HL-60 (cell line): Measurements from ENCODE around the gene RBMS3.

Experiments
- GABPA ChIP-seq: IDR thresholded peaks from 2 replicates; pipeline ENCODE4 v1.6.1; 2012; ENCODE audit warnings: low read depth
- TF ChIP-seq, protein P1 (sequence below): IDR thresholded peaks from one replicate; pipeline ENCODE4 v1.5.1; 2011; ENCODE audit warnings: low read length, control low read depth, inconsistent platforms; ENCODE audit not compliant: insufficient read depth

- TF ChIP-seq, protein P1, sequence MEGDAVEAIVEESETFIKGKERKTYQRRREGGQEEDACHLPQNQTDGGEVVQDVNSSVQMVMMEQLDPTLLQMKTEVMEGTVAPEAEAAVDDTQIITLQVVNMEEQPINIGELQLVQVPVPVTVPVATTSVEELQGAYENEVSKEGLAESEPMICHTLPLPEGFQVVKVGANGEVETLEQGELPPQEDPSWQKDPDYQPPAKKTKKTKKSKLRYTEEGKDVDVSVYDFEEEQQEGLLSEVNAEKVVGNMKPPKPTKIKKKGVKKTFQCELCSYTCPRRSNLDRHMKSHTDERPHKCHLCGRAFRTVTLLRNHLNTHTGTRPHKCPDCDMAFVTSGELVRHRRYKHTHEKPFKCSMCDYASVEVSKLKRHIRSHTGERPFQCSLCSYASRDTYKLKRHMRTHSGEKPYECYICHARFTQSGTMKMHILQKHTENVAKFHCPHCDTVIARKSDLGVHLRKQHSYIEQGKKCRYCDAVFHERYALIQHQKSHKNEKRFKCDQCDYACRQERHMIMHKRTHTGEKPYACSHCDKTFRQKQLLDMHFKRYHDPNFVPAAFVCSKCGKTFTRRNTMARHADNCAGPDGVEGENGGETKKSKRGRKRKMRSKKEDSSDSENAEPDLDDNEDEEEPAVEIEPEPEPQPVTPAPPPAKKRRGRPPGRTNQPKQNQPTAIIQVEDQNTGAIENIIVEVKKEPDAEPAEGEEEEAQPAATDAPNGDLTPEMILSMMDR, result no peak
- TF ChIP-seq GABPA, result no peak
These were observed 467.1 kb downstream of the RBMS3 start for GRCh38 chr3:29747991-29748390.
